ENCODE measurements around the gene GPR21. TPM values are rescaled to one million over a fixed set of nuclear protein-coding genes. Genes with fewer than 3 reads are reported as not detected.

Gene GPR21
- total and polyA plus RNA-seq, 2 donors (not counting 3 experiments of a cell fraction or from before 2014, with no cell fraction given) = 0.36 to 2.7 TPM

DNA sequence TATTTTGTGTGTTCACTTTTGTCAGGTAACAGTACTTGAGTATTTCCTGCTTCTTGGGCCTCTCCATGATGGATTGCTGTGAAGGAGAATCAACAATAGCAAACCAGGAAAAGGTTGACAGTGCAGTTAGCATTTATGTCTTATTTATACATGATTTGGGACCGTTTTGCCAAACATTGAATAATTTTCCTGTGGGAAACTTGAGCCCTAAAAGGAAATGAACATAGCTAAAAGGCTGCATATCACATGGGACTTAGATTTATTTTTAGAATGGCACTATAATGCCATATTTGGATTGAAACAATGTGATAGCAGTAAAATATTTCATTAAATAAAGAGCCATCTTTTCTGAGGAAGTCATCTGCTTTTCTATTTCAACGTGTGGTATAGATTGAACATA, 15.3 kb downstream of the GPR21 start:
- DNase-seq (ENCODE audit: low read depth, low spot score) = peak; percentile 96

More for the DNA sequence above, 15.3 kb downstream of the GPR21 start:
- no TSS peak for BruUV-seq (replicated peaks)
- Histone ChIP-seq H2AFZ (ENCODE audit: low read depth, low read length) (no peak overlapping the region), H3K9me3 (replicated peaks; ENCODE audit: control insufficient read depth, insufficient read depth, low read length) (no peaks in the 10 kb centered on the region), H3K4me2 (ENCODE audit: insufficient read depth, low read length) (peak overlapping the region; percentile 5), H3K27ac (ENCODE audit: insufficient read depth, low read depth, low read length) (no peak overlapping the region), H4K20me1 (replicated peaks; ENCODE audit: control insufficient read depth, extremely low read depth, insufficient read depth, low read length) (no peaks in the 10 kb centered on the region), H3K4me1 (ENCODE audit: control insufficient read depth, extremely low read depth, insufficient read depth, low read length) (peaks cover 21% of the 10 kb centered on the region), H3K9me1 (replicated peaks; ENCODE audit: control insufficient read depth, extremely low read depth, insufficient read depth, low read length) (no peaks in the 10 kb centered on the region), H3K79me2 (ENCODE audit: control insufficient read depth, insufficient read depth, low read length) (no peaks in the 10 kb centered on the region), H3K4me3 (replicated peaks in 1 of 3; ENCODE audit: insufficient read depth in 1 of 3, low read depth in 1 of 3, low read length in 3 of 3) (no peak overlapping the region), H3K27me3 (ENCODE audit: control insufficient read depth in 2 of 2, insufficient read depth in 2 of 2, low read length in 2 of 2) (no peaks in the 10 kb centered on the region), H3K9ac (replicated peaks; ENCODE audit: extremely low read depth, insufficient read depth, low read length) (no peak overlapping the region), H3K36me3 (ENCODE audit: control insufficient read depth in 2 of 2, extremely low read depth in 1 of 2, insufficient read depth in 2 of 2, low read length in 2 of 2) (no peaks in the 10 kb centered on the region)
- intact Hi-C loops (cut with micrococcal nuclease) = loop anchor here (1.0 kb wide), 1 partner anchor 15 kb away; the partner anchor contains the start of gene GPR21
- POLR2A ChIA-PET = no interaction called here
- no peak for TF ChIP-seq EZH2 (IDR thresholded peaks at IDR 0.05; ENCODE audit: borderline replicate concordance, low read depth, low read length, severe bottlenecking)
- TF ChIP-seq POLR2A (IDR thresholded peaks at IDR 0.05; ENCODE audit: low read depth, low read length) = no peak
- no peak for TF ChIP-seq FOS (IDR thresholded peaks at IDR 0.05; ENCODE audit: borderline replicate concordance, insufficient read depth, low read length)
- TF ChIP-seq, protein P1, sequence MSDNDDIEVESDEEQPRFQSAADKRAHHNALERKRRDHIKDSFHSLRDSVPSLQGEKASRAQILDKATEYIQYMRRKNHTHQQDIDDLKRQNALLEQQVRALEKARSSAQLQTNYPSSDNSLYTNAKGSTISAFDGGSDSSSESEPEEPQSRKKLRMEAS (IDR thresholded peaks at IDR 0.05; ENCODE audit: insufficient read depth, insufficient read length) = no peak
- no peak for TF ChIP-seq GATA2 (IDR thresholded peaks at IDR 0.05; ENCODE audit: insufficient read depth, insufficient read length, low read depth, low read length)
- TF ChIP-seq, protein P2, sequence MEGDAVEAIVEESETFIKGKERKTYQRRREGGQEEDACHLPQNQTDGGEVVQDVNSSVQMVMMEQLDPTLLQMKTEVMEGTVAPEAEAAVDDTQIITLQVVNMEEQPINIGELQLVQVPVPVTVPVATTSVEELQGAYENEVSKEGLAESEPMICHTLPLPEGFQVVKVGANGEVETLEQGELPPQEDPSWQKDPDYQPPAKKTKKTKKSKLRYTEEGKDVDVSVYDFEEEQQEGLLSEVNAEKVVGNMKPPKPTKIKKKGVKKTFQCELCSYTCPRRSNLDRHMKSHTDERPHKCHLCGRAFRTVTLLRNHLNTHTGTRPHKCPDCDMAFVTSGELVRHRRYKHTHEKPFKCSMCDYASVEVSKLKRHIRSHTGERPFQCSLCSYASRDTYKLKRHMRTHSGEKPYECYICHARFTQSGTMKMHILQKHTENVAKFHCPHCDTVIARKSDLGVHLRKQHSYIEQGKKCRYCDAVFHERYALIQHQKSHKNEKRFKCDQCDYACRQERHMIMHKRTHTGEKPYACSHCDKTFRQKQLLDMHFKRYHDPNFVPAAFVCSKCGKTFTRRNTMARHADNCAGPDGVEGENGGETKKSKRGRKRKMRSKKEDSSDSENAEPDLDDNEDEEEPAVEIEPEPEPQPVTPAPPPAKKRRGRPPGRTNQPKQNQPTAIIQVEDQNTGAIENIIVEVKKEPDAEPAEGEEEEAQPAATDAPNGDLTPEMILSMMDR (IDR thresholded peaks at IDR 0.05; ENCODE audit: extremely low read depth in 1 of 2, insufficient read depth in 1 of 2, low read depth in 1 of 2, low read length in 2 of 2) = no peak
- TF ChIP-seq JUN (IDR thresholded peaks at IDR 0.05; ENCODE audit: borderline replicate concordance, insufficient read depth, insufficient read length, low read depth) = no peak
- TF ChIP-seq POLR2AphosphoS5 (IDR thresholded peaks at IDR 0.05; ENCODE audit: insufficient read depth, low read depth, low read length) = no peak
- TF ChIP-seq MYC (IDR thresholded peaks at IDR 0.05; ENCODE audit: low read depth, low read length) = no peak
- CTCF ChIA-PET = interaction anchor here (0.8 to 1.9 kb wide), 8 partner anchors 9 to 301 kb away, joined by 3 to 4 read pairs (median 4); no protein-coding TSS in a partner anchor
- dilution Hi-C loops (cut with MboI; ENCODE audit: extremely low pct_ligation_motif_present, low sequenced_read_pairs) = no loop called here
- FAIRE-seq = no peak

All from endothelial cell of umbilical vein (primary cell).